GM18499 (cell line): ENCODE results near the gene AP2M1.

ENCODE experiments used
- ATAC-seq: cut with Tn5 transposase; IDR thresholded peaks from one replicate; pipeline ENCODE4 v1.9.1; 2021; ENCODE audit warnings: moderate number of reproducible peaks; ENCODE audit not compliant: insufficient read depth, unreplicated experiment

AP2M1 gene

DNA sequence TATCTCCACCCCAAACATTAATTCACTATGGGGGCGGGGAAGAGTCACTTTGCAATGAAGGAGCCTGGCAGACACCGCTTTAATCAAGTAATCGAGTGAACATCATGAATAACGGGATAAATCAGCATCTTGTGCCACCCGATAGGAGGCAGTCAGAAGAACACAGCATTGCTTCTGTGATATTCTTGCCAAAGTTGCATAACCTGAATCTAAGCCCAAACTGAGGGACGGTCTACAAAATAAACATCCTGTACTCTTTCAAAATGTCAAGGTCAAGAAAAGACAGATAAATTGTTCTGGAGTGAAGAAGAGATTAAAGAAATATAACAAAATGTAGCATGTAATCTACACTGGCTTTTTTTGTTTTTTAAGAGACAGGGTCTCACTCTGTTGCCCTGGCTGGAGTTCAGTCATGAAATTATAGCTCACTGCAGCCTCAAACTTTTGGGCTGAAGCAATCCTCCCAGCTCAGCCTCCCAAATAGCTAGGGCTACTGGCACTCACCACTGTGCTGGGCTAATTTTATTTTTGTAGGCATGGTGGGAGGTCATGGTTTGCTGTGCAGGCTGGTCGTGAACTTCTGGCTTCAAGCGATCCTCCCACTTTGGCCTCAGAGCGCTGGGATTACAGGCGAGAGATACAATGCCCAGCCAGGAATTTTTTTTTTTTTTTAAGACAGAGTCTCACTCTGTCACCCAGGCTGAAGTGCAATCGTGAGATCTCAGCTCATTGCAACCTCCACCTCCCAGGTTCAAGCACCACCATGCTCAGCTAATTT is 34.7 kb downstream of the AP2M1 start:
- no peak for ATAC-seq

DNA sequence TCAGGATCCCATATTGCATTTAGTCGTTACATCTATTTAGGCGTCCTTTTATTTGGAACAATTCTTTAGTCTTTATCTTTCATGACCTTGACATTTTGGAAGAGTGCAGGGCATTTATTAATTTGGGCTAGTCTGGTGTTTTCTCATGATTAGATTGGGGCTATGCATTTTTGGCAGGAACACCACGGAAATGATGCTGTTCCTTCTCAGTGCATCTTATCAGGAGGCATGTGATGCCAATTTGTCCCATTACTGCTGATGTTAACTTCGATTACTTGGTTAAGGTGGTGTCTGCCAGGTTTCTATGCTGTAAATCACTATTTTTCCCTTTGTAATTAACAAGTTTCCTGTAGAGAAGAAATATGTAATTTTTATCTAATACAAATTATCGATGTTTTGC is 36.6 kb downstream of the AP2M1 start:
- no peak for ATAC-seq

DNA sequence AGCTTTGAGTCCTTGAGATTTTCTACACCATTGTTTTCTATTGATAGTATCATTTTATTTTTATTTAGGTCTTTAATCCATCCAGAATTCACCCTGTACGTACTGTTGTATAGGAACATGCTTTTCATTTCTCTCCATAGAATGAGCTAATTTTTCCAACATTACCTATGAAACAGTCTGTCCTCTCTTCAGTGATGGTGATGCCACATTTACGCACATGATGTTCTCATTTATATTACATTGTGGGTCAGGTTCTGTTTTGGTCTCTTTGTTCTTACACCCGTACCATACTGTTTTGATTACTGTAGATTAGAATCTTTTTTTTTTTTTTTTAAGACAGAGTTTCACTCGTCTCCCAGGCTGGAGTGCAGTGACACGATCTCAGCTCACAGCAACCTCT is 37.1 kb downstream of the AP2M1 start:
- no peak for ATAC-seq

DNA sequence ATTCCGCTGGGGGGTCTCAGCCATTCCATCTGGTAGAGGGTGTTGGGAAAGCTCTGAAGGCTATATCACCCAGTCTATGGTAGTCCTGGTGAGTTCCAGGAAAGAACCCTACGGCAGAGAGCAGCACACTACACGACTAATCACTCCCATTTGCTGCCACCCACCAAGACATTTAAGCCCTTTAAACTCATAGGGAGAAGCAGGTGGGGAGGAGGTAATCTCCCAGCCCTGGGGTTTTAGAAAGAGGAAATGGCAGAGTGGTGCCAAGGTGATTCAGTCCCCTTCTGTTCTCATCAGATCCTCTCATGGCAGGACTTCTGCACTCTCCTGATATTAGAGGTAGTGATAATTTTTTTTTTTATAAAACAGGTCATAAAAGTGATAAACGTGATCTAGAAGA is 44.2 kb downstream of the AP2M1 start:
- ATAC-seq, result no peak

DNA sequence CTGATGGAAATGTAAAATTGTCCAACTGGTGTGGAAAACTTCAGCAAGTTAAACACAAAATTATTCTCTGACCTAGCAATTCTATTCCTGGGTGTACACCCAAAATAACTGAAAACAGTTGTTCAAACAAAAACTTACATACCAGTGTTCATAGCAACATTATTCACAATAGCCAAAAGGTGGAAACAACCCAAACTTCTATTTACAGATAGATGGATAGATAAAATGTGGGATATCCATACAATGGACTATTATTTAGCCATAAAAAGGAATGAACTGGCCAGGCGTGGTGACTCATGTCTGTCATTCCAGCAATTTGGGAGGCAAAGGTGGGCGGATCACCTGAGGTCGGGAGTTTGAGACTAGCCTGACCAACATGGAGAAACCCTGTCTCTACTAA is 47.9 kb downstream of the AP2M1 start:
- no peak for ATAC-seq

DNA sequence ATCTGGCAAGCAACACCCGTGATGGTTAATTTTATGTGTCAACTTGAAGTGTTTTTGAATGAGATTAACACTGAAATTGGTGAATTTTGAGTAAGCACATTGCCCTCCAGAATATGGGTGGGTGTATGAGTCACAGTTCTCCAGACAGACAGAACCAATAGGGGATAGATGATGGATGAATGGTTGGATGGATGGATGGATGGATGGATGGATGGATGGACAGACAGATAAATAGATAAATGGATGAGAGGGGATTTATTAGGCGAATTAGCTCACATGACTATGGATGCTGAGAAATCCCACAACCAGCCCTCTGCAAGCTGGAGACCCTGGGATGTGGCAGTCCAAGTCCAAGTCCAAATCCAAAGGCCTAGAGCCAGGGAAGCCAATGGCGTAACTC is 49.3 kb downstream of the AP2M1 start:
- no peak for ATAC-seq

DNA sequence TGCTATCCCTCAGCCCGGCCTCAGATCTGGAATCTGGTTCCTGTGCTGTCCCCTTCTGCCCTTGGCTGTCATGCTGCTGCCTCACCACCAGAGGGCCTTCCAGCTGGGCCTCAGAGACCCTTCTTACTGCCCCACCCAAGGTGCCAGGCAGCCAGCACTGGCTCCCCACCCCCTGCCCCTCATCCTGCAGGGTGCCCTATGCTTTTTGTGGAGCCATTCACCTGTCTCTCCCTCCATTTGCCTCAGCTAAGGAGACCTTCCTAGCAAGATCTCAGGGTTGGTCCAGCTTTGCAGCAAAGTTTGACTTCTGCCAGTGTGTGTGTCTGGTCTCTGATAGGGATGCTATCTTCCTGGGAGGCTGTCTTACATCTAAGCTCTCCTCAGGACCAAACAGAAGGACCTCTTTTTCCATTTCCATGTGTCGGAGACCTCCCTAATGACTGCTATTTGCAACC is 52.9 kb downstream of the AP2M1 start:
- no peak for ATAC-seq

DNA sequence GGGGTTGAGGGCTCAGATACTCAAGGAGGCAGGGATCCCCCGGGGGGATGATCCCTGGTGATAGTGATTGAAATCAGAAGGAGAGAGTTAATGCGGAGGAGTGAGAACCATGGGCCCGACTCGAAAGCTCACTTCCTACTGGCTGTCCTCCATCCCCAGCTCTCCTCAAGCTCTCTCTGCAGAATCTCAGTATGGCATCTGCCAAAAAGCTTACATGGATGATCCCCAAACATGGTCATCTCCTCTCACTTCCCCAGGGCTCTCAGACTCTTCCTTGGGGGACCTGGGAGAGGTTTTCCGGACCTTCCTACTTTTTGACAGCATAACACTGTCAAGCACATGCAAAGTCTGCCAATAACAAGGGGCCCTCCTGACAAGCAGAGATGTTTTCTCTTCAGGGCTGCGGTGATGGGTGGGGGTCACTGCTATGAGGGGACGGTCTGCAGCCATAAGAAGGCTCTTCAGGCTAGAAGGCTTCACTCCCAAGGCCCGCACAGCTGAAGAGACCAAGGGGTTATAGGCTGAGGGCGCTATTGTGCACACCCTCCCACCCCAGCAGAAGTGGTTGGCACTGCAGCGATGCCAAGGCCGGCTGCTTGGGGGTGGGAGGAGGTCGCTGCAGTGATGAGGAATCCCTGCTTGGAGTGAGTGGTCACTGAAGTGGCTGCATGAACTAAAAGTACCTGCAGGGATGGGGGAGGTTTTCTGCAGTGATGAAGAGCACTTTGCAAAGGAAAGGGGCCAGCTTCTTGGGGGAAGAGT is 53.9 kb downstream of the AP2M1 start:
- ATAC-seq, result no peak

DNA sequence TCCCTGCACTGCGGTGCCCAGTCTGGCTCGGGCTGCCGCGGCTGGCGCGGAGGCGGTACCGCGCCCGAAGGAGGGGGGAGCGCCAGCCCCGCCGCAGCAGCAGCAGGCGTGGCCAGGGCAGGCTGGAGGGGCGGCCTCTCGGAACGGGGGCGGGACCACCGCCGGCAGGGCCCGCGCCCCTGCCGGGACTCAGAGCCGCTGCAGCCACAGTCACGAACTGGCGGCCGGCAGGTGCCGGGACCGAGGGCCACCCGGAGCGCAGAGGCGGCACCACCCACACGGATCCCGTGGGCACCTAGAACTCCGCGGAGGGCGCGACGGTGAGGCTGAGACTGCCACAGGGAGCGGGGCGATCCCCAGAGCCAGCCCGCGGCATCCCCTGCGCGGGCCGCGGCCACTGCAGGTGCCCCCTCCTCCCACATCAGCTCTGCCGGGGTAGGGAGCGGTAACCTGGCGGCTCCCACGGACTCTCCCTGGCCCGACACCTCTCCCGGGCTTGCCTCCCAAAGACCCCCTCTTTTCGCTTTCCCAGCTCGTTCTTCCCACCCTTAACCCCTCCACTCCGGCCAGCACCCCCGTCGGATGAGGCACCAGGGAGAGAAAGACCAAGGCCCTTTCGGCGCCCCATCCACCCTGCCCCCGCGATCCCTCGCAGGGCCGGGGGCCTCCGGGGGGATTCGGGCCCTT is 54.9 kb downstream of the AP2M1 start, which contains the start of gene VWA5B2:
VWA5B2 (plus strand) TSS at position 192 of the 687 bp plus-strand sequence. CDS start 944 bp downstream, outside the sequence.
- no peak for ATAC-seq

DNA sequence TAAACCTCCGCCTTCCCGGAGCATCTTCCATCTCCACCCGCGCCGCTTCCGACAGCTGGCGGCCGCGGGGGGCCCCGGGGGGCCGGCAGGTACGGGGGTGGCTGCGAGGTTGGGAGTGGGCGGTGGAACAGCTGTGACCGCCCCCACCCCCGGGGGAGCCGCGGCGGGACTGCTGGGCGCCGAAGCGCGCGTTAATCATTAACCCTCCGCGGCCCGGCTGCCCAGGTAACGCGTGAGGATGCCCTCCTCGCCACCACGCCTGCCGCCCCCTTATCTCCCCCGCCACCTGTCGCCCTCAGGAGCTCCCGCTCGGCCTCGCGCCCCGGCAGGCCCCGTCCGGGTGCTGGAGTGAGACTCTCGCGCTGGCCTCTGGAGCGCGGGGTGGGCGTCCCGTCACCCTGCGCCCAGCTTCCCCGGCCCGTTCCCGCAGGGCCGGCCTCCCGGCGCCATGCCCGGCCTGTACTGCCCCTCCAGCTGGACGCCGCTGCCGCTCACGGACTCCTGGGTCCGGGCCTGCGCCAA is 55.5 kb downstream of the AP2M1 start:
- no peak for ATAC-seq

DNA sequence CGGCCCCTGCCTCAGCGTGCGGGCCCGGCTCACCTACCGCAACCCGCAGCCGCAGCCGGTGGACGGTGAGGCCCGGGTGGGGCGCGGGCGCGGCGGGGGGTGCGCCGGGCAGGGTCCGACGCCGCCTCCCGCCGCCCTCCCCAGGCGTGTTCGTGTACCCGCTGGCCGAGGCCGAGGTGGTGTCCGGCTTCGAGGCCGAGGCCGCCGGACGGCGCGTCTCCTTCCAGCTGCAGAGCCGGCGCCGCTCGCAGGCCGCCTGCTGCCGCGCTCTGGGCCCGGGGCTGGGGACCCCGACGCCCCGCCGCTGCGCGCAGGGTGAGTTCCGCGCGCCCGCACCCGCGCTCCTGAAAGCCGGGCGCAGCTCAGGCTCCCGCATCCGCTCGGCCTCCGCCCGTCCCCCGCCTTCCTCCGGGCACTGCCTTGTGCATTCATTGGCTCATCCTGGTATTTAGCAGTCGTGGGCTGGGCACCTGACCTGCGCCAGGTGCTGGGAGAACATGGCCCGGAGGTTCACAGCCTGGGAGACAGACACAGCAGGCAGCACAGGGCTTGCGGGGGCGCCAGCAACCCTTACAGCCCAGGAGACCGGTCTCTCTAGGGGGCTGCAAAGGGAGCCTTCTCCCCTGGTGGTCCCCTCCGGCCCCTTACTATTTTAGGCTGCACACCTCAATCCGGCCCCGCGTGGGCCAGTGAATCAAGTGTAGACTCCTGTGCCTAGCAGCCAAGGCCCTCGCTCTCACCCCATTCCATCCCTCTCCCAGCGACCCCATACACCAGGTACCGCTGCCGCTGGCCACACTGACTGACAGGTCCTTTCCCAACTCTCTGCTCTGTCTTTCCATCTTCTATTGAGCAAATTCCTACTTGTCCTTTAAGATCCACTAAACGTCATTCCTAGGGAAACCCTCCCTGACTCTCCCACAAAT is 56.2 kb downstream of the AP2M1 start:
- ATAC-seq, result no peak

DNA sequence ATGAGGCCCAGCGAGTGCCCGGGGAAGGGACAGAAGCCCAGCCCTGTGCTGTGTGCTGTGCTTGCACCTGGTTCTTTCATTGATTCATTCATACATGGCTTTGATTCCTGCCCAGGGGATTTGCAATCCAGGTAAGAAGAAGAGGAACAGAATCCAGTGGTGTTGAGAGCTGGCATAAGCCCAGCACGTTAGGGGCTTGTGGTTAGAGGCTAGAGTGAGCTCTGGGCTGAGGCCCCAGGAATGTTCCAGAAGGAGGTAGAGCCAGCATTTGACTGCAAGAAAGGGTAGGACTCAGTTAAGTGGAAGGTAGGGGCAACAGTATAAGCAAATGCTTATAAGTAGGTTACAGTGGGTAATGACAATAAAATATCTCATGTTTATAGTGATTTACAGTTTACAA is 57.0 kb downstream of the AP2M1 start:
- ATAC-seq, result no peak

DNA sequence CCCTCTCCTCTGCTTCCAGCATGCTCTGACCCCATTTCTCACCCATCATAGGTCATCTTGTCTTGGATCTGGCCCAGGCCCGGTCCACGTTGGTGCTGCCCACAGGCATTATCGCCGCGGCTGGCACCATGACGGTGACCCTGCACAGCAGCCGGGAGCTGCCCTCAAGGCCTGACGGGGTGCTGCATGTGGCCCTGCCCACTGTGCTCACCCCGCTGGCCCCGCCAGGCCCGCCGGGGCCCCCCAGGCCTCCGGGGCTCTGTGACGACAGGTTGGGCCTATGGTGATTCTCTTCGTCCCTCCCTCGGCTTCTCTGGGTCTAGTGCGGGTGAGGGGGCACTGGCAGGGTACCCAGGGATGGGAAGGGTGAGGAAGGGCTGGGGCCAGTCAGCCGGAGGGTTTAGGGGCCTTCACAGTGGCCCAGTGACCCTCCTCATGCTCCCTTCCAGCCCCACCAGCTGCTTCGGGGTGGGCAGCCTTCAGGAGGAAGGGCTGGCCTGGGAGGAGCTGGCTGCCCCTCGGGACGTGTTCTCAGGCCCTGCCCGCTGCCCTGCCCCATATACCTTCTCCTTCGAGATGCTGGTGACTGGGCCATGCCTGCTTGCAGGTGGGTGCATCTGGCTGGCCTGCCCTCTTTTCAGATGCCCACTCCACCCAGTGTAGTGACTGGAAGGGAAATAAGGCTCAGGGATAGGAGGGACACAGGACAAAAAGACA is 58.6 kb downstream of the AP2M1 start:
- no peak for ATAC-seq
